BE2C (cell line): ENCODE measurements around the gene SLC39A11.
A peak's percentile ranks its signal among the peaks of the same experiment; 100 is the strongest.

Source experiments
- DNase-seq: peaks from one replicate; pipeline ENCODE4 v3.0.0-alpha.2; 2020
- H3K27me3 ChIP-seq: fragments of 250-450 bp; sonication (Bioruptor Pico); 2 replicates; pipeline ENCODE4 v1.5.1; 2020; ENCODE audit warnings: mild to moderate bottlenecking
- H3K36me3 ChIP-seq: fragments of 250-450 bp; sonication (Bioruptor Pico); 2 replicates; pipeline ENCODE4 v1.5.1; 2020; ENCODE audit warnings: mild to moderate bottlenecking
- H3K4me1 ChIP-seq: fragments of 250-450 bp; sonication (Bioruptor Pico); 2 replicates; pipeline ENCODE4 v1.5.1; 2020
- H3K4me3 ChIP-seq: 2 replicates; pipeline ENCODE4 v1.5.1; 2011; ENCODE audit warnings: low read depth, low read length
- H3K9me3 ChIP-seq: fragments of 250-450 bp; sonication (Bioruptor Pico); 2 replicates; pipeline ENCODE4 v1.5.1; 2020
- TF ChIP-seq, protein P1 (sequence below): IDR thresholded peaks from 2 replicates; pipeline ENCODE4 v1.5.1; 2012; ENCODE audit warnings: mild to moderate bottlenecking, low read depth, low read length

The SLC39A11 gene

DNA sequence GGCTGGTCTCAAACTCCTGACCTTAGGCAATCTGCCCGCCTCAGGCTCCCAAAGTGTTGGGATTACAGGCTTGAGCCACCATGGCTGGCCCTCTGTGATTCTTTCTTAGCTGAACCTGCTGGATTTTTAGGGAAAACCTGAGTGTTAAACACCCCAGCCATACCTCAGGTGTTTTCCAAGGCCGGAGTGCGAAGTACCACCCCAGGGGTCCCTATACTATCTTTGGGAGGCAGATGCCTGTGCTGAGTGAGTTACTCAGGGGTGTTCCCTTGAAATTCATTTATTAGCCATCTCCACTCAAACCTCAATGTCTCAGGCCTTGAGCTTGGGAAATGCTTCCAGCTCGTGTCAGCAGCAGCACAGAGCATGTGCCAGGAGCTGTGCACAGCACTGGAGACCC is 432.7 kb downstream of the SLC39A11 start:
- Histone ChIP-seq H3K4me3 (no peak overlapping the region), H3K4me1 (peaks cover 10% of the 10 kb centered on the region), H3K27me3 (no peaks in the 10 kb centered on the region), H3K36me3 (no peaks in the 10 kb centered on the region), H3K9me3 (no peaks in the 10 kb centered on the region)
- TF ChIP-seq, protein P1, sequence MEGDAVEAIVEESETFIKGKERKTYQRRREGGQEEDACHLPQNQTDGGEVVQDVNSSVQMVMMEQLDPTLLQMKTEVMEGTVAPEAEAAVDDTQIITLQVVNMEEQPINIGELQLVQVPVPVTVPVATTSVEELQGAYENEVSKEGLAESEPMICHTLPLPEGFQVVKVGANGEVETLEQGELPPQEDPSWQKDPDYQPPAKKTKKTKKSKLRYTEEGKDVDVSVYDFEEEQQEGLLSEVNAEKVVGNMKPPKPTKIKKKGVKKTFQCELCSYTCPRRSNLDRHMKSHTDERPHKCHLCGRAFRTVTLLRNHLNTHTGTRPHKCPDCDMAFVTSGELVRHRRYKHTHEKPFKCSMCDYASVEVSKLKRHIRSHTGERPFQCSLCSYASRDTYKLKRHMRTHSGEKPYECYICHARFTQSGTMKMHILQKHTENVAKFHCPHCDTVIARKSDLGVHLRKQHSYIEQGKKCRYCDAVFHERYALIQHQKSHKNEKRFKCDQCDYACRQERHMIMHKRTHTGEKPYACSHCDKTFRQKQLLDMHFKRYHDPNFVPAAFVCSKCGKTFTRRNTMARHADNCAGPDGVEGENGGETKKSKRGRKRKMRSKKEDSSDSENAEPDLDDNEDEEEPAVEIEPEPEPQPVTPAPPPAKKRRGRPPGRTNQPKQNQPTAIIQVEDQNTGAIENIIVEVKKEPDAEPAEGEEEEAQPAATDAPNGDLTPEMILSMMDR: no peak
- no peak for DNase-seq

DNA sequence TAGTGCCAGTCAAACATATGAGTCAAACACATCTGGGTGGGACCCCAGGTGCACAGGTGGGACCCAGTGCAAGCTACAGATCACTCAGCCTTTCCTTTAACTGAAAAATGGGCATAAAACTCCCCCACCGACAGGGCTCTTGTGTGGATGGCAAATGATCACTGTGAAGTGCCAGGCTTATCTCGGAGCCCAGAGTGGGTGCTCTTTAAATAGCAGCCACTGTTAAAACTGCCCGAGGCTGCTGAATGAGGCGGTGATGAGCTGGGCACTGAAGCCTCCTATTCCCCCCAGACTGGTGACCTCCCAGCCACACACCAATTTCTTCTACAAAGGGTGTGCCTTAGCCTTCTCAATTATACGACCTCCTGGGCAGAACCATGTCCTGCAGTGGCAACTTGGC is 433.8 kb downstream of the SLC39A11 start:
- H3K4me3 ChIP-seq: no peak overlapping the region
- H3K4me1 ChIP-seq: peaks cover 10% of the 10 kb centered on the region
- no peaks in the 10 kb centered on the region for H3K27me3 ChIP-seq
- TF ChIP-seq, protein P1: no peak
- H3K9me3 ChIP-seq: no peaks in the 10 kb centered on the region
- no peak for DNase-seq
- H3K36me3 ChIP-seq: no peaks in the 10 kb centered on the region

GRCh38 chr17:72657467-72658317 is 434.8 kb downstream of the SLC39A11 start:
- no peaks in the 10 kb centered on the region for H3K36me3 ChIP-seq
- no peaks in the 10 kb centered on the region for H3K9me3 ChIP-seq
- no peak for DNase-seq
- TF ChIP-seq, protein P1: peak; percentile 20; the same call in 1 of the 2 replicates
- H3K27me3 ChIP-seq: no peaks in the 10 kb centered on the region
- no peak overlapping the region for H3K4me3 ChIP-seq
- peaks cover 10% of the 10 kb centered on the region for H3K4me1 ChIP-seq

DNA sequence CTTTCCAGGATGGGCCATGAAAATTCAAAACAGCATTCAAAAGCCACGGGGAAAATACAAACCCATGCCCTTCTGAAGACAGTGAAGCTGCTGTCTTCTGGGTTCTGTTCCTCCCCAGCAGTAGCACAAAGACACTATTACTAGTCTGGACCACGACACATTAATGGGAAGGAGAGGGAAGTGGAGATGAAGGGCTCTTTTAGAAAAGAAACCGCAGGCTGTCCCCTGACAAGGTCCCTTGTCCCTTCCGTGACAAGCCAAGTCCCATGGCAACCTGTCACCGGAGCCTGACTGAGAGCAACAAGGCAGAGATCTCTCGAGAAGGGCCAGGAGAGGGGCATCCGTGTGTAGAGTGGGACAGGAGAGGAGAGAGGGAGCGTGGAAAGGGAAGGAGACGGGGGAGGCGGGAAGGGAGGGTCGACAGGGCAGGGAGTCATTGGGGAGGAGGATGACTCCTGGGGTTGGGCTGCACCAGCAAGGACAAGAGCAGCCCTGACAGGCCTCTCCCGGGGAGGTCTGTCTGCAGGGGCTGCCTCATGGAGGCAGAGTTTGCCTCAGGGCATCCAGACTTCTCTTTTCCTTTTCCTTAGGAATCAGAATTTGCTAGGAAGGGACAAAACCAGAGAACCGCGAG is 436.2 kb downstream of the SLC39A11 start:
- no peak overlapping the region for H3K4me3 ChIP-seq
- TF ChIP-seq, protein P1: no peak
- no peaks in the 10 kb centered on the region for H3K36me3 ChIP-seq
- H3K4me1 ChIP-seq: peaks cover 4% of the 10 kb centered on the region
- DNase-seq: no peak
- H3K27me3 ChIP-seq: no peaks in the 10 kb centered on the region
- H3K9me3 ChIP-seq: no peaks in the 10 kb centered on the region

DNA sequence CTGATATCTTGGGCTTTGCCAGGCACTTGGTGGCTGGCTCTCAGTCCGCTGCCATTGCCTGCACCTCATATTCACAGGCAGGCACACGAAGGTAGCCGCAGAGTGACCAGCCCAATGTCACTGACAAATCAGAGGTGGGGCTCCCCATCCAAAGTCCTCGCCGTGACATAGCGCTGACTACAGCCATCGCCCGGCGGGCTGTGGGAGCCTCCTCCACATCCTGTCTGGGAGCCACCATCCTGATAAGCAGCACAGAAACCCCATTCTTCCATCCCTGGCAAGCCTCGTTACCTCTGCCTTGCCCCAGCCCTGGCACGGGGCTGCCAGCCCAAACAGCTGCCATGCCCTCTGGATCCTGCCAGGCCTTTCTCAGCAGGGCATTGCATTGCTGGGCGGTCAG is 437.8 kb downstream of the SLC39A11 start:
- DNase-seq: no peak
- H3K9me3 ChIP-seq: no peaks in the 10 kb centered on the region
- H3K27me3 ChIP-seq: no peaks in the 10 kb centered on the region
- H3K36me3 ChIP-seq: no peaks in the 10 kb centered on the region
- H3K4me3 ChIP-seq: no peak overlapping the region
- TF ChIP-seq, protein P1: no peak
- H3K4me1 ChIP-seq: no peaks in the 10 kb centered on the region

GRCh38 chr17:72651988-72652387 is 440.5 kb downstream of the SLC39A11 start:
- no peak for DNase-seq
- H3K27me3 ChIP-seq: no peaks in the 10 kb centered on the region
- no peaks in the 10 kb centered on the region for H3K9me3 ChIP-seq
- no peaks in the 10 kb centered on the region for H3K36me3 ChIP-seq
- no peaks in the 10 kb centered on the region for H3K4me1 ChIP-seq
- TF ChIP-seq, protein P1: no peak
- H3K4me3 ChIP-seq: no peak overlapping the region
